HK-2 (cell line): ENCODE data around the gene KAZN.

ENCODE experiments used
- DNase-seq: peaks from one replicate; pipeline ENCODE4 v3.0.0-alpha.2; 2018; ENCODE audit not compliant: unreplicated experiment

KAZN gene

GRCh38 chr1:14980621-14981218 is 382.2 kb downstream of the KAZN start:
- no peak for DNase-seq

GRCh38 chr1:14982029-14982428 is 383.5 kb downstream of the KAZN start:
- DNase-seq, result no peak

- DNase-seq, result no peak
Measured at GRCh38 chr1:14983277-14983676, 384.8 kb downstream of the KAZN start.

- DNase-seq, result no peak
Measured at GRCh38 chr1:14986168-14986567, 387.7 kb downstream of the KAZN start.

- DNase-seq, result no peak
Measured at GRCh38 chr1:14987829-14988603, 389.5 kb downstream of the KAZN start.

GRCh38 chr1:14988636-14989035 is 390.2 kb downstream of the KAZN start:
- no peak for DNase-seq

GRCh38 chr1:14989931-14990728 is 391.6 kb downstream of the KAZN start:
- DNase-seq, result no peak

- DNase-seq, result no peak
Measured at GRCh38 chr1:14993414-14993813, 394.9 kb downstream of the KAZN start.

GRCh38 chr1:14994148-14994547 is 395.7 kb downstream of the KAZN start:
- no peak for DNase-seq

GRCh38 chr1:14994841-14995437 is 396.5 kb downstream of the KAZN start:
- no peak for DNase-seq

- DNase-seq, result peak; percentile 88
Measured at GRCh38 chr1:14996133-14997050, 397.9 kb downstream of the KAZN start.

- peak; percentile 43 for DNase-seq
Measured at GRCh38 chr1:14997646-14998276, 399.3 kb downstream of the KAZN start.

- DNase-seq, result no peak
Measured at GRCh38 chr1:14999441-14999840, 401.0 kb downstream of the KAZN start.

GRCh38 chr1:15000030-15000429 is 401.5 kb downstream of the KAZN start:
- DNase-seq, result no peak

GRCh38 chr1:15000671-15001070 is 402.2 kb downstream of the KAZN start:
- no peak for DNase-seq

- DNase-seq, result no peak
Measured at GRCh38 chr1:15001317-15001915, 402.9 kb downstream of the KAZN start.

GRCh38 chr1:15002325-15002724 is 403.8 kb downstream of the KAZN start:
- no peak for DNase-seq

GRCh38 chr1:15004396-15004795 is 405.9 kb downstream of the KAZN start:
- peak; percentile 21 for DNase-seq

- no peak for DNase-seq
Measured at GRCh38 chr1:15005116-15005515, 406.6 kb downstream of the KAZN start.

- DNase-seq, result no peak
Measured at GRCh38 chr1:15007368-15007767, 408.9 kb downstream of the KAZN start.
